Ovary (tissue), 3 donors: ENCODE data around the gene MRPS16.

Source experiments
- CTCF ChIP-seq, 3 donors: fragments of 450-650 bp in 2 of 3; fragments of 200-600 bp in 1 of 3; IDR thresholded peaks; one replicate each; pipeline versions ENCODE4 v1.5.1 to v1.8.0; 2016 to 2022; ENCODE audit warnings: antibody characterized with exemption in 3 of 3, mild to moderate bottlenecking in 1 of 3
- EP300 ChIP-seq: sonication (generic); formaldehyde crosslinking; IDR thresholded peaks from one replicate; pipeline ENCODE4 v1.6.1; 2017; ENCODE audit warnings: antibody characterized with exemption
- POLR2A ChIP-seq: fragments of 450-650 bp; IDR thresholded peaks from one replicate; pipeline ENCODE4 v1.6.1; 2017; ENCODE audit warnings: antibody characterized with exemption, mild to moderate bottlenecking, moderate library complexity
- donor health status: DM: no; HTN: no; CAD: no.

GRCh38 chr10:73251683-73252444, 580 bp downstream of the MRPS16 start:
- no peak for TF ChIP-seq CTCF (IDR thresholded peaks at IDR 0.05)
- no peak for TF ChIP-seq POLR2A
- TF ChIP-seq EP300: no peak
